DND-41 (cell line): ENCODE measurements around the gene BGN.

Source experiments
- ATAC-seq: fragments of 200-7000 bp; cut with Tn5 transposase; 3 replicates; pipeline ENCODE4 v1.9.1; 2021; ENCODE audit warnings: low read depth; ENCODE audit not compliant: insufficient read depth
- DNase-seq: peaks from one replicate; pipeline ENCODE4 v3.0.0-alpha.2; 2020
- H2AFZ ChIP-seq: 2 replicates; pipeline ENCODE4 v1.6.0; 2012; ENCODE audit warnings: low read depth, low read length
- H3K27ac ChIP-seq: 2 replicates; pipeline ENCODE4 v1.5.1; 2012; ENCODE audit warnings: low read length, inconsistent platforms
- H3K27me3 ChIP-seq: fragments of 200-600 bp; sonication (generic); 2 replicates; pipeline ENCODE4 v1.6.0; 2012; ENCODE audit warnings: low read length, mild to moderate bottlenecking, inconsistent platforms; ENCODE audit not compliant: insufficient read depth, poor library complexity
- H3K36me3 ChIP-seq: 2 replicates; pipeline ENCODE4 v1.5.1; 2012; ENCODE audit warnings: low read length, inconsistent platforms; ENCODE audit not compliant: insufficient read depth
- H3K4me1 ChIP-seq: 2 replicates; pipeline ENCODE4 v1.5.1; 2012; ENCODE audit warnings: mild to moderate bottlenecking, low read length; ENCODE audit not compliant: insufficient read depth
- H3K4me2 ChIP-seq: 2 replicates; pipeline ENCODE4 v1.6.0; 2012; ENCODE audit warnings: mild to moderate bottlenecking, moderate library complexity, low read length, inconsistent platforms; ENCODE audit not compliant: insufficient read depth
- H3K4me3 ChIP-seq, 2 experiments: fragments of 200-600 bp in 1 of 2; shearing (Covaris generic) in 1 of 2; 2 replicates each; pipeline ENCODE4 v1.5.1; 2012 to 2016; ENCODE audit warnings: inconsistent platforms in 2 of 2, low read length in 2 of 2, mild to moderate bottlenecking in 2 of 2, low read depth in 1 of 2, moderate library complexity in 1 of 2
- H3K79me2 ChIP-seq: 2 replicates; pipeline ENCODE4 v1.6.0; 2012; ENCODE audit warnings: low read length, inconsistent platforms; ENCODE audit not compliant: insufficient read depth
- H3K9ac ChIP-seq: 2 replicates; pipeline ENCODE4 v1.6.0; 2012; ENCODE audit warnings: low read depth, mild to moderate bottlenecking, inconsistent platforms, low read length, moderate library complexity
- H3K9me3 ChIP-seq: 2 replicates; pipeline ENCODE4 v1.5.1; 2012; ENCODE audit warnings: low read length, moderate library complexity, mild to moderate bottlenecking, inconsistent platforms; ENCODE audit not compliant: insufficient read depth, severe bottlenecking
- H4K20me1 ChIP-seq: 2 replicates; pipeline ENCODE4 v1.6.0; 2012; ENCODE audit warnings: low read length; ENCODE audit not compliant: insufficient read depth
- EZH2 ChIP-seq: IDR thresholded peaks from 3 replicates; pipeline ENCODE4 v1.6.1; 2012; ENCODE audit warnings: borderline replicate concordance, low read depth, mild to moderate bottlenecking, moderate library complexity, low read length, inconsistent platforms; ENCODE audit not compliant: severe bottlenecking
- TF ChIP-seq, protein P1 (sequence below): IDR thresholded peaks from 2 replicates; pipeline ENCODE4 v1.5.1; 2012; ENCODE audit warnings: borderline replicate concordance, low read length, moderate library complexity, mild to moderate bottlenecking; ENCODE audit not compliant: poor library complexity, severe bottlenecking; ENCODE audit errors: extremely low read depth

Gene BGN

DNA sequence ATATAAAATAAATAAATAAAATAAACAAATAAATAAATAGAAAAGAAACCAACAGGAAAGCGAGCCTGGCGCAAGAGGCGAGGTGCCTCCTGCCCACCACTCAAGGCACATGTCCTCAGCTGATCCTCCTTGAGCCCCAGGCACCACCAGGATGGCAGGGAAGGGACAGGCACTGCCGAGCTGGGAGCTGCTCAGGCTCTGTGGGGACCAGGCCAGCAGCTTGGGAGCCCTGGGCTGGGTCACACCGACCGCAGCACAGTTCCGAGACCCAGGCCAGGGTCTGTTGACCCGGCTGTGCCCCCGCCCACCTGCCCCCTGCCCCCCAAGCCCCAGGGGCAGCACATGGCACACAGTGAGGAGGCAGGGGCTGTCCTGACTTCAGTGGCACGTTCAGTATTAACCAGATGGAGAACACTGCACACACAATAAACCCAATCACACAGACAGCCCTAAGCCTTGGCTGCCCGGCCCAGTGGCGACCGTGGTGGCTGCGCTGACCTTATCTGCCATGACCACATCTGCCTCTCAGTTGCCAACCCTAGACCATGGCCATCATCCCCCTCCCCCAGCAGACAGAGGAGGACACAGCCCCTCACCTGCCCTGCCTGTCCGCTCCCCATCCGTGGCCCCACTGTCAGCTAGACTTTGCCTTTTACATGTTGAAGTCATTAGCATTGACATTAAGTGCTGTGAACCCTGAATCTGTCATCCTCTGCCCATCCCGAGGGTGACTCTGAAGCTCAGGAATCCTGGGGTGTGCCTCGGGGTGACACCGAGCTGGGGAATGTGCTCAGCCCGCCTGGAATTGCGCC is 46.0 kb upstream of the BGN start:
- peaks cover 11% of the 10 kb centered on the region; the same call in 1 of the 2 replicates for H3K36me3 ChIP-seq
- no peak overlapping the region for H2AFZ ChIP-seq
- no peak overlapping the region for H3K4me3 ChIP-seq
- no peak overlapping the region for H3K9ac ChIP-seq
- ATAC-seq (no peak), DNase-seq (no peak)
- TF ChIP-seq, protein P1, sequence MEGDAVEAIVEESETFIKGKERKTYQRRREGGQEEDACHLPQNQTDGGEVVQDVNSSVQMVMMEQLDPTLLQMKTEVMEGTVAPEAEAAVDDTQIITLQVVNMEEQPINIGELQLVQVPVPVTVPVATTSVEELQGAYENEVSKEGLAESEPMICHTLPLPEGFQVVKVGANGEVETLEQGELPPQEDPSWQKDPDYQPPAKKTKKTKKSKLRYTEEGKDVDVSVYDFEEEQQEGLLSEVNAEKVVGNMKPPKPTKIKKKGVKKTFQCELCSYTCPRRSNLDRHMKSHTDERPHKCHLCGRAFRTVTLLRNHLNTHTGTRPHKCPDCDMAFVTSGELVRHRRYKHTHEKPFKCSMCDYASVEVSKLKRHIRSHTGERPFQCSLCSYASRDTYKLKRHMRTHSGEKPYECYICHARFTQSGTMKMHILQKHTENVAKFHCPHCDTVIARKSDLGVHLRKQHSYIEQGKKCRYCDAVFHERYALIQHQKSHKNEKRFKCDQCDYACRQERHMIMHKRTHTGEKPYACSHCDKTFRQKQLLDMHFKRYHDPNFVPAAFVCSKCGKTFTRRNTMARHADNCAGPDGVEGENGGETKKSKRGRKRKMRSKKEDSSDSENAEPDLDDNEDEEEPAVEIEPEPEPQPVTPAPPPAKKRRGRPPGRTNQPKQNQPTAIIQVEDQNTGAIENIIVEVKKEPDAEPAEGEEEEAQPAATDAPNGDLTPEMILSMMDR = no peak
- no peak for TF ChIP-seq EZH2
- no peak overlapping the region for H3K27ac ChIP-seq
- no peaks in the 10 kb centered on the region for H3K27me3 ChIP-seq
- no peaks in the 10 kb centered on the region for H3K9me3 ChIP-seq
- no peak overlapping the region for H3K4me2 ChIP-seq
- no peaks in the 10 kb centered on the region for H3K4me1 ChIP-seq
- H4K20me1 ChIP-seq = no peaks in the 10 kb centered on the region
- no peaks in the 10 kb centered on the region for H3K79me2 ChIP-seq

DNA sequence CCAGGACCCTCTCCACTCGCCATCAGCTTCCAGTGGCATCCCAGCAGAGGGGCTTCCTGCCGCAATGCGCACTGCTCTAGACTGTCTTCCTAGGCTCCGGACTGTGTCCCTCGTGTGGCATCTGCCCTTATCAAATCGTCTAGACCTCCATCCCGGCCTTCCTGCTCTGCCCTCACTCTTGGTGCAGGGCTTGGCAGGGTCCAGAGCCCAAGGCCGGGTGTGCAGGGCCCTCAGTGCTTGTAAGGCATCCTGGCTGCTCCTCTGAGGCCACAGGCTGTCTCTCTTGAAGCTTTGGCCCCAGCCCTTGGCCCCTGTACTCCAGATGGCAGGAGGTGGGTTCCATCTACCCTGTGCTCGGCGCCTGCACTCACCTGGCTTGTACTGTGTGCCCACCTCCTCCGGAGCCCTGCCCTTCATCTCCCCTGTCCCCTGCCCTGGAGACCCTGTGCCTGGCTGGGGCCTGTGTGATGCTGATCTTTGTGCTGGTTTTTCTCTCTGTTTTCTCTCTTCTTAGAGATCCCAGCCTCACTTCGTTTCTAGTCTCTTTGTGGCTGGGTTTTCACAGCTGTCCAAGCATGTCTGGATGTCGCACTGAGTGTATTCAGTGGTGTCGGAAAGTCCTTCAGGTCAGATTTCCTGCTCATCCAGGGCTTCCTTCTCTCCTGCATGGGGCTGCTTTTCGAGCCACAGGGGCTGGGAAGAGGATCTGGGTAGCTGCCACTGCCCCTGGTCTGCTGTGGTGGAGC is 45.2 kb upstream of the BGN start:
- Histone ChIP-seq H3K4me1 (no peaks in the 10 kb centered on the region), H3K36me3 (peaks cover 13% of the 10 kb centered on the region; the same call in 1 of the 2 replicates), H2AFZ (no peak overlapping the region), H3K9me3 (no peaks in the 10 kb centered on the region), H3K4me2 (no peak overlapping the region), H3K79me2 (no peaks in the 10 kb centered on the region), H3K9ac (no peak overlapping the region), H3K27ac (no peak overlapping the region), H3K4me3 (no peak overlapping the region), H3K27me3 (no peaks in the 10 kb centered on the region), H4K20me1 (no peaks in the 10 kb centered on the region)
- no peak for DNase-seq
- no peak for ATAC-seq
- no peak for TF ChIP-seq EZH2
- TF ChIP-seq, protein P1 = no peak

- no peak for ATAC-seq
- H3K9me3 ChIP-seq = no peaks in the 10 kb centered on the region
Observed at GRCh38 chrX:153450114-153450948, 44.4 kb upstream of the BGN start.

More at GRCh38 chrX:153450114-153450948, 44.4 kb upstream of the BGN start:
- Histone ChIP-seq H3K9ac (no peak overlapping the region), H3K4me1 (no peaks in the 10 kb centered on the region), H4K20me1 (no peaks in the 10 kb centered on the region), H3K27ac (no peak overlapping the region), H2AFZ (no peak overlapping the region), H3K27me3 (no peaks in the 10 kb centered on the region), H3K4me2 (no peak overlapping the region), H3K36me3 (peaks cover 20% of the 10 kb centered on the region), H3K79me2 (no peaks in the 10 kb centered on the region), H3K4me3 (no peak overlapping the region)
- TF ChIP-seq, protein P1 = no peak
- no peak for TF ChIP-seq EZH2
- no peak for DNase-seq
